Astrocyte (in vitro differentiated cells and primary cell): ENCODE measurements around the gene DDX47.

ENCODE experiments used
- CTCF ChIP-seq: IDR thresholded peaks from 2 replicates; pipeline ENCODE4 v1.5.1; 2011; ENCODE audit warnings: low read depth, mild to moderate bottlenecking, inconsistent platforms, low read length, moderate library complexity; ENCODE audit not compliant: insufficient read depth
- EZH2 ChIP-seq: IDR thresholded peaks from 2 replicates; pipeline ENCODE4 v1.6.1; 2012; ENCODE audit warnings: mild to moderate bottlenecking, low read length, inconsistent platforms; ENCODE audit not compliant: insufficient read depth

DNA sequence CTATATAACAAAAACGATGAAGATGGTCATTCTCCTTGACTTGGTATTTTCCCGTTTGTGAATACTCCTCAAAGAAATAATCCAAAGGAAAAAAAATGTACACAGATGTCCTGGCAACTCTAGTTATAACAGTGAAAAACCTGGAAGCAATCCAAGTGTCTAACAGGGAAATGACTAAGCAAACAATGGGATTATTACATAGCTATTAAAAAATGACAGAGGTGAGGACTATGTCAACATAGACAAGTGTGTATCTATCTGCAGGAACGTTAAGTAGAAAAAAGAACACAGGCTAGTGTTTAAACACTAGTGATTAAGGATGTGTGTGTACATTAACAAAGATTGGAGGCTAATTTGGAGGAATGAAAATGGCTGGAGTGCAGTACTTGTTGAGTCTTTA is 33.6 kb upstream of the DDX47 start:
- TF ChIP-seq CTCF (no peak), EZH2 (no peak)
